HEK293T (cell line): Measurements from ENCODE around the gene TNFRSF21.

Experiments used
- CTCF ChIA-PET: fragments of 350-600 bp; formaldehyde crosslinking; extraction: SDS; loops from one replicate; lab custom pipeline; 2021; ENCODE audit warnings: antibody characterized with exemption, inconsistent platforms; lab: Yijun Ruan, JAX
- POLR2A ChIA-PET: fragments of 350-600 bp; formaldehyde crosslinking; extraction: SDS; loops from one replicate; lab custom pipeline; 2020; ENCODE audit warnings: antibody characterized with exemption, inconsistent platforms; lab: Yijun Ruan, JAX
- DNase-seq: peaks from one replicate; pipeline ENCODE4 v3.0.0; 2012; ENCODE audit warnings: mixed read lengths; ENCODE audit errors: extremely low spot score
- ARNT ChIP-seq: fragments of 450-650 bp; IDR thresholded peaks from 2 replicates; pipeline ENCODE4 v1.6.1; 2017; ENCODE audit warnings: mild to moderate bottlenecking
- BHLHE40 ChIP-seq: fragments of 450-650 bp; IDR thresholded peaks from 2 replicates; pipeline ENCODE4 v1.6.1; 2016; ENCODE audit warnings: mild to moderate bottlenecking, moderate library complexity, borderline replicate concordance
- CTBP1 ChIP-seq: fragments of 450-650 bp; IDR thresholded peaks from 2 replicates; pipeline ENCODE4 v1.6.1; 2016; ENCODE audit warnings: borderline replicate concordance
- ELF4 ChIP-seq: fragments of 450-650 bp; IDR thresholded peaks from 2 replicates; pipeline ENCODE4 v1.6.1; 2017; ENCODE audit warnings: antibody characterized with exemption
- FOXA1 ChIP-seq: fragments of 450-650 bp; IDR thresholded peaks from 2 replicates; pipeline ENCODE4 v1.6.1; 2016; ENCODE audit warnings: mild to moderate bottlenecking
- FOXK2 ChIP-seq: fragments of 450-650 bp; IDR thresholded peaks from 2 replicates; pipeline ENCODE4 v1.6.1; 2016; ENCODE audit warnings: mild to moderate bottlenecking
- FOXM1 ChIP-seq: fragments of 450-650 bp; IDR thresholded peaks from 2 replicates; pipeline ENCODE4 v1.6.1; 2017; ENCODE audit warnings: mild to moderate bottlenecking, borderline replicate concordance
- HDGF ChIP-seq: fragments of 450-650 bp; IDR thresholded peaks from 2 replicates; pipeline ENCODE4 v1.6.1; 2017; ENCODE audit warnings: antibody characterized with exemption, borderline replicate concordance
- L3MBTL2 ChIP-seq: fragments of 450-650 bp; conservative IDR thresholded peaks from 2 replicates; pipeline ENCODE4 v1.6.1; 2016; ENCODE audit warnings: mild to moderate bottlenecking
- LEF1 ChIP-seq: fragments of 450-650 bp; IDR thresholded peaks from 2 replicates; pipeline ENCODE4 v1.6.1; 2017; ENCODE audit warnings: mild to moderate bottlenecking, borderline replicate concordance
- NFRKB ChIP-seq: fragments of 450-650 bp; IDR thresholded peaks from 2 replicates; pipeline ENCODE4 v1.6.1; 2016; ENCODE audit warnings: mild to moderate bottlenecking, moderate library complexity
- SP1 ChIP-seq: fragments of 450-650 bp; IDR thresholded peaks from 2 replicates; pipeline ENCODE4 v1.6.1; 2017
- TARDBP ChIP-seq: fragments of 450-650 bp; IDR thresholded peaks from 2 replicates; pipeline ENCODE4 v1.6.1; 2016
- ZNF384 ChIP-seq: fragments of 450-650 bp; IDR thresholded peaks from 2 replicates; pipeline ENCODE4 v1.6.1; 2016
- TF ChIP-seq, protein P1 (sequence below): fragments of 450-650 bp; IDR thresholded peaks from 2 replicates; pipeline ENCODE4 v1.6.1; 2016

TNFRSF21 gene

DNA sequence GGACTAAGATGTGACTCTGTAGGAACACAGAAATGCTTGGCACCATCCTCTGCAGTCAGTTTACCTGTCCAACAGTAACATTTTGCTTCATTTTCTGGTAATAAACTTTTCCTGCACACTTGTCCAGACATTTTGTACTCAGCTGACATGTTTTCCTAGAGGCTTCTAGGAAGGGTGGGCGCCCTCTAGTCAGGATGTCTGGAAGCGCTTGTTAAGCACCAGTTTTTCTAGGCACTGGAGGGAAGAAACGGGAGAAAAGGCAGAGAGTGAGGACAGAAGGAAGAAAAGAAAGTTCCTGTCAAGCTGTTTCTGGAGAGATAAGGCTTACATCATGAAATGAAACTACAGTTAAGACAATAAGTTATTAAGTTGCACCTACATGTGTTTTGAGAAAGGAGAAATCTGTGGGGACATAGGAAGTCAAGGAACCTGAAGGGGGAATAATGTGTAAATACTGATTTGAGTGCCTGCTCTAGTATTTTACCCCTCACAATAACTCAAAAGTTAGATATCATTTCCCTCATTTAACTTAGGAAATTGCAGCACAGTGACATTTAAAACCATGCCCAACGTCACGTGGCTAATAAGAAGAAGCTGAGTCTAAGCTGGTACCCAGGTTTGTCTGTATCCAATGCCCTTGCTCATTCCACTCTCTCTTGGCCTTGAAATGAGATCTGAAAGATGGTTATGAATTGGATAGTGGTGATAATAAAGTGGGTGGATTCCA lies 42.7 kb upstream of the TNFRSF21 start:
- ChIA-PET CTCF (interaction anchor here (0.8 kb wide), 1 partner anchor 24 kb away, joined by 3 read pairs; no protein-coding TSS in a partner anchor), POLR2A (no interaction called here)
- TF ChIP-seq FOXK2 = no peak
- TF ChIP-seq SP1 = no peak
- TF ChIP-seq, protein P1, sequence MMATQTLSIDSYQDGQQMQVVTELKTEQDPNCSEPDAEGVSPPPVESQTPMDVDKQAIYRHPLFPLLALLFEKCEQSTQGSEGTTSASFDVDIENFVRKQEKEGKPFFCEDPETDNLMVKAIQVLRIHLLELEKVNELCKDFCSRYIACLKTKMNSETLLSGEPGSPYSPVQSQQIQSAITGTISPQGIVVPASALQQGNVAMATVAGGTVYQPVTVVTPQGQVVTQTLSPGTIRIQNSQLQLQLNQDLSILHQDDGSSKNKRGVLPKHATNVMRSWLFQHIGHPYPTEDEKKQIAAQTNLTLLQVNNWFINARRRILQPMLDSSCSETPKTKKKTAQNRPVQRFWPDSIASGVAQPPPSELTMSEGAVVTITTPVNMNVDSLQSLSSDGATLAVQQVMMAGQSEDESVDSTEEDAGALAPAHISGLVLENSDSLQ = no peak
- DNase-seq = peak; percentile 30

DNA sequence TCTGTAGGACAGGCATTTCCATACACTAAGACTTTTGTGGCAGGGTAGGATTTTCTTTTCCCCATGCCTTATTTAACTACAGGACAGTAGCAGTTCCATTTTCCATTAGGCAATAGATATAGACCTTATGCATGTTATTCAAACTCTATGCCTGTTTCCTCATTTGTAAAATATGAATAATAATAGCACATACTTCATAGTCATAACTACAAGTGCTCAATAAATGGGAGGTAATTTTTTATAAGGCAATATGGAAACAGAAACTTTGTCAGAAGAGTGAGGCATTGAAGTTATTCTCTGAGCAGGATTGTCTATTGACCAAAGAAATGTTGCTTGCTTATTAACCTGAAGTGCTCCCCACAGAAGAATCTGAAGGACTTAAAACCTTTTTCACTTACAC lies 41.9 kb upstream of the TNFRSF21 start:
- DNase-seq = no peak
- CTCF ChIA-PET = no interaction called here
- TF ChIP-seq, protein P1 = no peak
- TF ChIP-seq ELF4 (no peak), ZNF384 (no peak), ARNT (no peak), FOXK2 (no peak), HDGF (no peak)
- POLR2A ChIA-PET = no interaction called here

DNA sequence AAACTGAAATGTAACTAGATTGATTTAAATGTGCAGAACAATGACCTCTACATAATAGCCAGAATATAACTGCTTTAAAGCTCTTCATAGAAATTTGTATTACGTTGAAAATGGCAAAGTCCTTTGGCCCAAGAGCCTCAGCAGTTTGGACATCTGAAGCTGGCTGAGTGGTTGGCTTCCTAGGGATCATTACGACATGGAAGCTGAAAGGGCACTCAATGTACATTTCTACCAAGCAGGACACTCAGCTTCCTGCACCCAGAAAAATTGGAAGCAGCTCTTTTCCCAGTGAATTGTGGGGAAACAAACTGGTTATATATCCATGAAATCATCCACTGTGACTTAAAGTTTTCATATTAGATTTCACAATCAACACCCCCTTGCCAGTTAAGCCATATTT lies 40.2 kb upstream of the TNFRSF21 start:
- TF ChIP-seq, protein P1 = no peak
- TF ChIP-seq LEF1 (no peak), HDGF (no peak), BHLHE40 (no peak)
- CTCF ChIA-PET = interaction anchor here (0.8 kb wide), 1 partner anchor 18 kb away, joined by 3 read pairs; no protein-coding TSS in a partner anchor
- no peak for DNase-seq
- POLR2A ChIA-PET = no interaction called here

DNA sequence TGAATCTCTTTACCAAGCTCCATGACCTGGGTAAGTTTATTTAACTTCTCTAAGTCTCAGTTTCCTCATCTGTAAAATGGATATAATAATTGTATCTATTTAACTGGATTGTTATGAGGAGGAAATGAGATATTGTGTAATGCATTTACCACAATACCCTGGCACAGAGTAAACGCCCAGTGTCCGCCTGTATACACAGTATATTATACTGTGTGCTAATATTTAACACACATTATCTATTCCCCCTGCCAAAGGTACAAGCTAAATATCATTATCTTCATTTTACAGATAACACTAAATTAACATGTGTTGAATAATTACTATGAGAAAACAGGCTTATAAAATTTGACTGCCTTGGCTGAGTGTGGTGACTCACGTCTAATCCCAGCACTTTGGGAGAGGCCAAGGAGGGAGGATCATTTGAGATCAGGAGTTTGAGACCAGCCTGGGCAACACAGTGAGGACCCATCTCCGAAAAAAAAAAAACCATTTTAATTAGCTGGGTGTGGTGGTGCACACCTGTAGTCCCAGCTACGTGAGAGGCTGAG lies 38.7 kb upstream of the TNFRSF21 start:
- TF ChIP-seq SP1 = no peak
- no peak for TF ChIP-seq ZNF384
- no peak for TF ChIP-seq ARNT
- no peak for DNase-seq
- ChIA-PET POLR2A (interaction anchor here (0.8 kb wide), 1 partner anchor 60 kb away, joined by 5 read pairs; no protein-coding TSS in a partner anchor), CTCF (interaction anchor here (0.6 kb wide), 1 partner anchor 43 kb away, joined by 3 read pairs; no protein-coding TSS in a partner anchor)

DNA sequence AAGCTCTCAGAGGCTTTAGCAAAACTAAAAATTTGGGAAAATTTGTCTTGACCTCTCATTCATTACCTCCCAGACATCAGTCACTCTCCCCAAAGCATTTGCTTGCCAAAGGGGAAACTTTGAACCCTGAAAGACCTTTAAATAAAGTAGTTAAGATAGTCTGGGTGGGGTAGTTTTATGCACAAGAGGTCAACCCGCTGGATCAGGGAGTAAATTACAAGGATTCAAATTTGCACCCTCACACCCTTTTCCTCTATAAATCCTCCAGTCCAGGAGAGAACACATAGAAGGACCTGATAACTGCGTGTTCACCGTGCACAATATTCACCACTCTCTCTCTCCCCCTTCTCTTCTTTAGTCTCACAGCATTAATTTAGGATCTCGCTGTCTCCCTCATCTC lies 36.1 kb upstream of the TNFRSF21 start:
- no peak for DNase-seq
- ChIA-PET CTCF (no interaction called here), POLR2A (no interaction called here)
- TF ChIP-seq ARNT (no peak), BHLHE40 (no peak), FOXA1 (no peak), NFRKB (no peak), FOXK2 (no peak), L3MBTL2 (no peak), ELF4 (no peak), SP1 (no peak), FOXM1 (no peak), CTBP1 (no peak), TARDBP (no peak), HDGF (no peak)
- TF ChIP-seq, protein P1 = no peak

DNA sequence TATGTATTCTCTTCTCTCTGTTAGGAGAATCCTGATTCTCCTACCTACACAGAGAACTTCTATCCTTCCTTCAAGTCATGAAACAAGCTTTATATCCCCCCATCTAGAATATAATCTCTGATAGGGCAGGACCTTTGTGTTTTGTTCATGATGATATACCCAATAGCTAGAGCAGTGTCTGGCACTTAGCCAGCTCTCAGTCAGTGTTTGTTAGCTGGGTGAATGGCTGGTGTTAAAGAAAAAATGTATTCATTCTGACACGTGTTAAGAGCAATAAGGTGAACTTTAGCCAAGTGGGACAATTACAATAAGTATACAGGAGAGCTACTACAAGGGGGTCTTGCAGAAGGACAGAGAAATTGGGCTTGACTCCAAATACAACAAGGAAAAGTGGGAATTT lies 34.3 kb upstream of the TNFRSF21 start:
- CTCF ChIA-PET = no interaction called here
- TF ChIP-seq ELF4 (no peak), ARNT (no peak), FOXA1 (no peak), HDGF (no peak), CTBP1 (no peak), LEF1 (no peak), NFRKB (no peak)
- TF ChIP-seq, protein P1 = no peak
- DNase-seq = no peak
- POLR2A ChIA-PET = no interaction called here
